ENCODE results near the gene MOB1B.

- TF ChIP-seq CTCF (conservative IDR thresholded peaks at IDR 0.05 in 1 of 2, IDR thresholded peaks at IDR 0.05 in 1 of 2; ENCODE audit: extremely low read depth in 1 of 2, insufficient read depth in 1 of 2, low read depth in 1 of 2, low read length in 2 of 2) (no peak), EZH2 (IDR thresholded peaks at IDR 0.05; ENCODE audit: borderline replicate concordance, low read length) (no peak)
Measured at GRCh38 chr4:70885174-70885573, 17.0 kb upstream of the MOB1B start.
